ENCODE results near the gene SEMA4B. TPM values are rescaled to one million over a fixed set of nuclear protein-coding genes. Genes with fewer than 3 reads are reported as not detected.

The SEMA4B gene
- total and polyA plus RNA-seq, 2 donors (not counting 1 experiment from before 2014, with no cell fraction given): 285 to 336 TPM

DNA sequence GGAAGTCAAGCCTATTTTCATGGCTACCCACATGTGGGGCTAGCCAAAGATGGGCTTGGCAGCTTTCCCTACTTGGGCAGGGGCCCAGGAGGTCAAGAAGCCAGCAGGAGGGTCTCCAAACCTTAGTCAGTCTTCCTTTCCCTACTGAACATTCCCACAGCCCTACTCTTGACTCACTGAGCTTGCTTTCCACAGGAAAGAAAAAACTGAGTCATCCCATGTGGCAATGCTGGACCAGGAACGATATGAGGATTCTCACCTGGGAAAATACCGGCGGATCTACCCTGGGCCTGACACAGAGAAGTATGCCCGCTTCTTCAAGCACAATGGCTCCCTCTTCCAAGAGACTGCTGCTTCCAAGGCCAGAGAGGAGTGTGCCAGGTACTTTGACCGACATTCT is 60.7 kb downstream of the SEMA4B start:
- H3K4me3 Mint-ChIP-seq: no peak overlapping the region
- intact Hi-C loops (cut with micrococcal nuclease): no loop called here

DNA sequence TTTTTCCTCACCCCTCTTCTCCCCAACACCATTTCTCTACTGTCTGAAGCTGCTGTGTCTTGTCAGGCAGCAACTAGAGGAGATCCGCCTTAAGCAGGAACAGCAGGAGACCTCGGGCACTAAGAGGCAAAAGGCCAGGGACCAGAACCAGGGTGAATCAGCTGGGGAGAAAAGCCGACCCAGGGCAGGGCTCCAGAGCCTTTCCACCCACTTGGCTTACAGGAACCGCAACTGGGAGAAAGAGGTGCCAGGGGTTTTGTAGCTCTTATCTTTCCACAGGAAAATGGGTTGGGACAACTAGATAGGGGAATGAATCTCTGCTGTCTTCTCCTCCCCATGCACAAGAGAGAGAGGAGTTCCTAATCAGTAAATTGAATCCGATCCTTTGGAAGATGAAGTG is 61.3 kb downstream of the SEMA4B start:
- Histone ChIP-seq H3K36me3 (replicated peaks in 1 of 2; ENCODE audit: control extremely low read depth in 1 of 2, control insufficient read depth in 1 of 2, extremely low read depth in 1 of 2, insufficient read depth in 2 of 2, low read length in 1 of 2) (peaks cover 0 to 4% of the 10 kb centered on the region in 2 experiments), H3K4me1 (ENCODE audit: control insufficient read depth in 2 of 2, insufficient read depth in 2 of 2, low read length in 2 of 2) (peaks cover 25 to 27% of the 10 kb centered on the region in 2 donors), H3K4me3 (ENCODE audit: control extremely low read depth in 1 of 5, extremely low read depth in 1 of 5, insufficient read depth in 1 of 5, low read depth in 2 of 5, low read length in 4 of 5) (no peak overlapping the region), H2AFZ (ENCODE audit: insufficient read depth, low read depth, low read length, poor library complexity, severe bottlenecking) (no peak overlapping the region), H3K4me2 (replicated peaks; ENCODE audit: low read depth, low read length, poor library complexity, severe bottlenecking) (no peak overlapping the region), H4K20me1 (ENCODE audit: control insufficient read depth, insufficient read depth, low read length, poor library complexity, severe bottlenecking) (peaks cover 9% of the 10 kb centered on the region), H3K9ac (ENCODE audit: low read length) (no peak overlapping the region), H3K27me3 (replicated peaks in 1 of 4; ENCODE audit: control extremely low read depth in 1 of 4, control insufficient read depth in 3 of 4, insufficient read depth in 4 of 4, low read length in 3 of 4) (no peaks in the 10 kb centered on the region), H3K9me3 (ENCODE audit: control extremely low read depth in 1 of 3, control insufficient read depth in 2 of 3, insufficient read depth in 1 of 3, low read length in 2 of 3) (no peaks in the 10 kb centered on the region), H3K27ac (ENCODE audit: low read length in 2 of 2) (no peak overlapping the region), H3K79me2 (ENCODE audit: control insufficient read depth, insufficient read depth, low read length) (peaks cover 22% of the 10 kb centered on the region)
- no peak overlapping the region for H3K4me3 Mint-ChIP-seq
- WGBS (ENCODE audit: insufficient coverage): 96% methylated on average over 4 of the region's 5 CpGs
- no peaks in the 10 kb centered on the region for H3K27me3 Mint-ChIP-seq
- intact Hi-C loops (cut with micrococcal nuclease): no loop called here
- DNase-seq: no peak
- ATAC-seq (ENCODE audit: low read depth): no peak
- no peaks in the 10 kb centered on the region for H3K9me3 Mint-ChIP-seq (ENCODE audit: insufficient read depth)
- no peak for TF ChIP-seq EZH2 (IDR thresholded peaks at IDR 0.05; ENCODE audit: borderline replicate concordance, insufficient read depth, low read depth, low read length, poor library complexity, severe bottlenecking)
- TF ChIP-seq CTCF (IDR thresholded peaks at IDR 0.05): no peak
- H3K27ac Mint-ChIP-seq: no peak overlapping the region
- peaks cover 30% of the 10 kb centered on the region for H3K4me1 Mint-ChIP-seq
- CTCF ChIA-PET: interaction anchor here (1.1 kb wide), 1 partner anchor 14 kb away, joined by 3 read pairs; no protein-coding TSS in a partner anchor
- POLR2A ChIA-PET: no interaction called here

More for the DNA sequence above, 60.7 kb downstream of the SEMA4B start:
- no peaks in the 10 kb centered on the region for H3K9me3 ChIP-seq (ENCODE audit: control extremely low read depth in 1 of 3, control insufficient read depth in 2 of 3, insufficient read depth in 1 of 3, low read length in 2 of 3)
- no peak overlapping the region for H3K9ac ChIP-seq (ENCODE audit: low read length)
- TF ChIP-seq EZH2 (IDR thresholded peaks at IDR 0.05; ENCODE audit: borderline replicate concordance, insufficient read depth, low read depth, low read length, poor library complexity, severe bottlenecking) (no peak), CTCF (IDR thresholded peaks at IDR 0.05) (no peak)
- Mint-ChIP-seq H3K9me3 (ENCODE audit: insufficient read depth) (no peaks in the 10 kb centered on the region), H3K27me3 (no peaks in the 10 kb centered on the region), H3K27ac (no peak overlapping the region), H3K4me1 (peaks cover 24% of the 10 kb centered on the region)
- peaks cover 16% of the 10 kb centered on the region for H3K79me2 ChIP-seq (ENCODE audit: control insufficient read depth, insufficient read depth, low read length)
- POLR2A ChIA-PET: interaction anchor here (0.7 kb wide), 1 partner anchor 10 kb away, joined by 3 read pairs; no protein-coding TSS in a partner anchor
- 93% methylated on average over 5 of the region's 5 CpGs for WGBS (ENCODE audit: insufficient coverage)
- H3K4me3 ChIP-seq (ENCODE audit: control extremely low read depth in 1 of 5, extremely low read depth in 1 of 5, insufficient read depth in 1 of 5, low read depth in 2 of 5, low read length in 4 of 5): no peak overlapping the region
- H3K27ac ChIP-seq (ENCODE audit: low read length in 2 of 2): no peak overlapping the region
- ATAC-seq (ENCODE audit: low read depth) (no peak), DNase-seq (no peak)
- H3K36me3 ChIP-seq (replicated peaks in 1 of 2; ENCODE audit: control extremely low read depth in 1 of 2, control insufficient read depth in 1 of 2, extremely low read depth in 1 of 2, insufficient read depth in 2 of 2, low read length in 1 of 2): no peaks in the 10 kb centered on the region
- H3K27me3 ChIP-seq (replicated peaks in 1 of 4; ENCODE audit: control extremely low read depth in 1 of 4, control insufficient read depth in 3 of 4, insufficient read depth in 4 of 4, low read length in 3 of 4): no peaks in the 10 kb centered on the region
- H2AFZ ChIP-seq (ENCODE audit: insufficient read depth, low read depth, low read length, poor library complexity, severe bottlenecking): no peak overlapping the region
- H4K20me1 ChIP-seq (ENCODE audit: control insufficient read depth, insufficient read depth, low read length, poor library complexity, severe bottlenecking): peaks cover 2% of the 10 kb centered on the region
- H3K4me1 ChIP-seq (ENCODE audit: control insufficient read depth in 2 of 2, insufficient read depth in 2 of 2, low read length in 2 of 2): peaks cover 19 to 20% of the 10 kb centered on the region in 2 donors
- CTCF ChIA-PET: interaction anchor here (1.1 kb wide), 1 partner anchor 13 kb away, joined by 3 read pairs; no protein-coding TSS in a partner anchor
- H3K4me2 ChIP-seq (replicated peaks; ENCODE audit: low read depth, low read length, poor library complexity, severe bottlenecking): no peak overlapping the region
